CMK (cell line): ENCODE results near the gene SETD4.

Source experiments
- DNase-seq: peaks from one replicate; pipeline ENCODE4 v3.0.0-alpha.2; 2010; ENCODE audit warnings: low read depth

Gene SETD4

DNA sequence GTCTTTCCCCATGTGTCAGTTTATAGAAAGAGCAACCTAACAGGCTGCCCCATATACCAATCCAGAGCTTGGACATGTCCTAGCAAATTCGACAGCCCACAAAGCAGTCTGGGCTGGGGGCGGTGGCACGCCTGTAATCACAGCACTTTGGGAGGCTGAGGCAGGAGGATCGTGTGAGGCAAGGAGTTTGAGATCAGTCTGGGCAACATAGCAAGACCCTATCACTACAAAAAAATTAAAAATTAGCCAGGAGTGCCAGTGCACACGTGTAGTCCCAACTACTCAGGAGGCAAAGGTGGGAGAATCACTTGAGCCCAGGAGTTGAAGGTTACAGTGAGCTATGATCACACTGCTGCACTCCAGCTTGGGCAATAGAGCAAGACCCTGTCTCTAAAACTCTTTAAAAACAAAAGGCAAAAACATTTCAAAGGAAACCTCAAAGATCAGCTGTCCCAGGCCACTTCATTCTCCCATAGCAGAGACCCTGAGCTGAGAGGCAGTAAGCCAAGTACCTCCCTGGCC is 54.4 kb downstream of the SETD4 start:
- no peak for DNase-seq

DNA sequence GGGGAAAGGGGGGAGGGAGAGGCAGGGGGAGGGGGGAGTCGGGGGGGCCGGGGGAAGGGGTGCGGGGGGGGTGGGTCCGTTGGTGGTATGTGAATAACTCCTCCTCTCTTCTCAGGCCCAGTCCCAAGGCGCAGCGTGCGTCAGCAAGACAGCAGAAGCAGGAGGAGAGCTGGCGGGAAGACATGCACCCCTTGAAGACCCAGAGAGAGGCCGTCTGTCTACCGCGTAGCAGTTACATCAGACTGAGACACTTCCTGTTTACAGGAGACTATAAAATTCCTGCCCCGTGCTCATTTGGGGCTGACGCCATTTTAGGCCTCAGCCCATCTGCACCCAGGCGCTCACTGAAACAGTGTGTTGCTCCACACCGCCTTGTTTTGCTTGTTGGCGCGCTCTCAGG is 55.3 kb downstream of the SETD4 start:
- DNase-seq, result no peak

DNA sequence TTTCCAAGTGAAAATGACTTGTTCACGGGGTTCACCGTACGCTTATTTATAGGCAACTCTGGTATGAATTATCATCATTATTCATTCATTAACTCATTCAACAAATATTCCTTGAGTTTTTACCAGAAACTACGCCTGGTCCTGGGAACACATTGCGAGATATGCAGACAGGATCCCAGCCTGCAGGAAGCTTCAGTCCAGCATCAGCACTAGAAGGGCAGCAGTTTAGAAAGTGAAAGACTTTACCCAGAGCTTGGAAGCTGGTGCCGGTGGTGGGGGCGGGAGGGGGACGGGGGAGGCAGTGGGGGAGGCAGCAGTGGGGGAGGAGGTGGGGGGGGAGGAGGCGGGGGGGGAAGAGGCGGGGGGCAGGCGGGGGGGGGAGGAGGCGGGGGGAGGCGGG is 55.9 kb downstream of the SETD4 start:
- DNase-seq, result no peak

- no peak for DNase-seq
Observed at GRCh38 chr21:36003776-36004175, 56.5 kb downstream of the SETD4 start.

DNA sequence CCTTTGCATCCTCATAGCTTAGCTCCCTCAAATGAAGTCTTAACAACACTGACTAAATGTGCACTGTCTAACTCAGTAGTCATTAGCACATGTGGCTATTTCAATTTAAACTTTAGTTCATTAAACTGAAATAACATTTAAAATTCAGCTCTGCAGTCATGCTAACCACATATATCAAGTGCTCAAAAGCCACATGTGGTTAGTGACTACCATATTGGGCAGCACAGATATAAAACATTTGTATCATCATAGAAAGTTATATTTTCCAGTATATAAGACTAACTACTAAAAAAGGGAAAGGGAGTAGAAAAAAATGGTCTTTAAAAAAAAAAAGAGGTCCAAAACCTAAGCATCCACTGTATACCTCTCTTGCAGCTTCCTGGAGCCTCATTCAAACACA is 64.1 kb downstream of the SETD4 start:
- no peak for DNase-seq

GRCh38 chr21:35995522-35996088 is 64.7 kb downstream of the SETD4 start:
- no peak for DNase-seq

- peak; percentile 18 for DNase-seq
Observed at GRCh38 chr21:35994613-35995012, 65.7 kb downstream of the SETD4 start.

DNA sequence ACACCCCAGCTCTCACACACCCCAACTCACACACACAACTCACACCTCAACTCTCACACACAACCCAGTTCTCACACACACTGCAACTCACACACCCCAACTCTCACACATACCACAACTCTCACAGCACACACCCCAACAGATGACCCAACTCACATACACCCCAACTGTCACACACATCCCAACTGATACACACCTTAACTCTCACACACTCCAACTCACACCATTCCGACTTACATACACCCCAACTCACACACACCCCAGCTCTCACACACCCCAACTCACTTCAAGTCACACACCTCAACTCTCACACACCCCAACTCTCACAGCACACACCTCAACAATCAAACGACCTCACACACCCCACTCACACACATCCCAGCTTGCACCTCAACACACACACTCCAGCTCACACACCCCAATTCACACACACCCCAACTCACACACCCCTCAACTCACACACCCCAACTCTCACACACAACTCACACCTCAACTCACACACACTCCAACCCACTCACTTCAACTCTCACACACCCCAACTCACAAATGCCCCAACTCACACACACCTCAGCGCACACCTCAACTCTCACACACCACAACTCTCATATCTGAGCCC is 66.3 kb downstream of the SETD4 start:
- no peak for DNase-seq

- DNase-seq, result no peak
Observed at GRCh38 chr21:35991131-35991530, 69.2 kb downstream of the SETD4 start.

- DNase-seq, result no peak
Observed at GRCh38 chr21:35990609-35991008, 69.7 kb downstream of the SETD4 start.

GRCh38 chr21:35989138-35989735 is 71.1 kb downstream of the SETD4 start:
- no peak for DNase-seq

GRCh38 chr21:35988416-35989137 is 71.7 kb downstream of the SETD4 start:
- DNase-seq, result no peak

GRCh38 chr21:35987475-35987874 is 72.9 kb downstream of the SETD4 start:
- DNase-seq, result no peak

DNA sequence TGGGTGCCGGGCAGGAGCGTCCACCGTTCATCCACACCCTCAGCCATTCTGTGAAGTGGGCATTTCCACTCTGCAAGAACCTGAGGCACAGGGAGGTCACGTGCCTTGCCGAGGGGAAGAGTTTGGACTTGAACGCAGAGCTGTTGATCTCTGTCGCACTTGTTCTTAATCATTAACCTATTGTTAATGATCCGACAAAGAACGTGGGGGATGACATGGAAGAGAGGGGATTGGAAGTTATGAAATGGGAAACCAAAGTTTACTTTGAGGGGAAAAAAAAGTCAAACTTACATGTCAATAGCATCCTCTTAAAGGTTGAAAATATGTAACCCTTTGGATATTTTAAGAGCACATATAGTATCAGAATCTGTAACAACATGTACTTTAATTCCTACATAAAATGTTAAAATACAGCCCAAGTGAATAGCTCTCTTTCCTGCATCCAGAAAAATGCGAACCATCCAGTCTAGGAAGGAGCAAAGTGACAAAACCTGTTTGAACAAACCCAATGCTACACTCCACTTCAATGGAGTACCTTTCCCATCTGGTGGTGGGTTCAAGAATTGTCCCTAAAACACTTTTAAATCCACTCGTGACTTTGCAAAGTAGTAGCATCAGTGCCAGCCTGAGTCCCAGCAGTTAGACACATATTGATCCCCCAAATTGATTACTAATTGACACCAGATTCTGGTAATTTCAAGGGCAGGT is 75.5 kb downstream of the SETD4 start:
- no peak for DNase-seq
